Measurements from ENCODE around the gene RRH.
"Not testable (repeated sequence)": the region's sequence is repeated elsewhere in the genome, so short reads cannot be mapped to it uniquely, and the experiment has no call there.

RRH gene

DNA sequence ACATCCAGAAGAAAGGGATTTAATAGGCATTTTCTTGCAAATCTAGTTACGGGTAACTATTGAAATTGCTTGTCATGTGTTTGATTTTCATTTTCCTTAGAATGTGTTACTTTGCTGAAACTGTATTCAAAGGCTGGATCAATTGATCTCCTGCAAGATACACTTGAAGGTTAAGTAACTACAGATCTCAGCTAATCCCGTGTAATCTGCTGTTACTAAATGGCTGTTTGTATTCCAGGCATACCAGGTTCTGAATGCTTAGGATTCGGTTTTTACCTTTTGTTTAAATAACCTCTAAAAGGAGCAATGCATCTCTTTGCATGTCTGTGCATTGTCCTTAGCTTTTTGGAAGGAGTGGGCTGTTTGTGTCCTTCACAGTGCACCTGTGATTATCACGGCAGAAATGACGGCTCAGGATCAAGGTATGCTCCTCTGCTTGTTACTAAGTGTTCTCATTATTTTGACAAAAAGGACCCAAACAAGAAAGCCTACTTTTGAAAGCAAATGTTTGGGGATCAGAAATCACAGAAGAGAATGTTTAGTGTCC, 20.2 kb downstream of the RRH start, which contains the start of gene LRIT3:
Gene LRIT3, plus strand, starts transcription at position 212 of the 547 bp plus-strand sequence. Its CDS starts 95 bp downstream, at position 307.
- no peak for DNase-seq

DNA sequence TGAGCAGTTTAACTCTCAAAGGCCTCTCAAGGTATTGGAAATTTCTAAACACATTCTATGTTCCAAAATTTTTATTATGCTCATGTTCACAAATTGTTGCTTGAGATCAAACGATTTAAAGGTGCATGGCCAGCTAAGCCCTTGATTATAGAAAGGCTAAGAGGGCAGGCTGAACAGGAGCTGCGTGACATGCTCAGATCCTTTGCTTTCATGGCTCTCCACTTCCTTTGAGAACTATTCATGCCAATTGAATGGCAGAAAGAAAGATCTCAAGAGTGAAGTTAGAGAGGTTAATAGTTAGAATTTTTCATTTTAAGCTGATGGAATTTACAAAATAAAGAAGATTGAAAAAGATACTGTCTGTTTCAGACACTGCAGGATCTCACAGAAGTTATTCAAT, 20.7 kb downstream of the RRH start:
- DNase-seq, result no peak

DNA sequence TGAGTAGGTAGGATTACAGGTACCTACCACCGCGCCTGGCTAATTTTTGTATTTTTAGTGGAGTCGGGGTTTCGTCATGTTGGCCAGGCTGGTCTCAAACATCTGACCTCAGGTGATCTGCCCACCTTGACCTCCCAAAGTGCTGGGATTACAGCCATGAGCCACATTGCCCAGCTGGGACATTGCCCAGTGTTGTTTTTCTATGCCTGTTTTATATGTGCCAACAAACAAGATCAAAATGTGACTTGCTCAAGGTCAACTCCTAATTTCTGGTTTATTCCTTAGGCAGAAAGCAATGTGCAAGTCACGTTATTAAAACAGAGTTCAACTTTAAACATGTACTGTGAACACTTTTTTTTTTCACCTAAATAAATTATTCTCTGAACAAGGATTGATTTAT, 22.8 kb downstream of the RRH start:
- DNase-seq, result no peak

DNA sequence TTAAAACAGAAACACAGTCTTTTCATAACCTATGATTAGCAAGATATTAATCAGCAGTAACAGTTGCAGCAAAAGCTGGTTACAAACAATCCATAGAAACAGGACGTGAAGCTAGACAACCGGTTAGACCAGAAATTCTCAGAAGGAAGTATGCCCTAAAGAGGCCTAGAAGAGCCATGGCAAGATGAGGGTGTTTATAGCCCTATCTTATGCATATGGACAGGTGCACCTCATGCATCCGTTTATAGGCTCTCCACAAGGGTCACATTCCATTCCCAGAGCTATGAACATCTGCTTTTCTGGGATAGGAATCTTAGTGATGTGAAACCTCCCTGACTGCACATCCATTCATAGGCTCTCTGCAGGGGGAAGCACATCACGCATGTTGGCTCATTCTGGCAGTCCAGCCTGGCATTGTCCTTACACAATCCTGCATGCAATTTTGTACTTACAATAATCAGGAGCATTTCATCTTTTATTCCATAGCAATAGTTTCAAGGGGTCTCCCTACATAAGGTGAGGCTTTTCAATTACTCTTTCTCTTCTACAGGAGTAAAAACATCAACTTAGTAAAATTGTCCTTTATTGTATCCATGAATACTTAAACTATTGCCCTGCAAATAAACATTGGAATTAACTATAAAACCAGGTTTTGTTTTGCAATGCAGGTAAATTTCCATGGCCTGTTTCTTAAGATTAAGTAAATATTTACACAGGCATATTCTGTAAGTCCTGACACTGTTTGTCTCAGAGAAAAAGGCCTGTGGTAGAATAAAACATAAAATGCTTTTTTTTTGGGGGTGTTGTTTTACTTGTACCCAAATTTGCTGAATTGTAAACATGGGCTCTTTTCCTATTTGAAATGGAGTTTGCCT, 31.9 kb downstream of the RRH start:
- DNase-seq, result not testable (repeated sequence)

DNA sequence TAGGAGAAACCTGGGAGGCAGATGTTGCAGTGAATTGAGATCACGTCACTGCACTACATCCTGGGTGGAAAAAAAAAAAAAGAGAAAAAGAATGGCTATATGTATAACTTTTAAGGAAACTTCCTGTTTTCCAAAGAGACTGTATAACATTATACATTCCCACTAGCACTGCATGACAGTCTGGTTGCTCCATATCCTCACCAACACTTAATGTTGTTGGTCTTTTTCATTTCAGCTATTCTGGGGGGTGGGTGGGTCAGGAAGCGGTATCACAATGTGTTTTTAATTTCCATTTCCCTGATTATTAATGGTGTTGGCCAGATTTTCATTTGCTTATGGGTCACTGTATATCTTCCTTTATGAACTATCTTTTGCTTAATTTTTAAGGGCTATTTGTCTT, 33.5 kb downstream of the RRH start:
- no peak for DNase-seq

DNA sequence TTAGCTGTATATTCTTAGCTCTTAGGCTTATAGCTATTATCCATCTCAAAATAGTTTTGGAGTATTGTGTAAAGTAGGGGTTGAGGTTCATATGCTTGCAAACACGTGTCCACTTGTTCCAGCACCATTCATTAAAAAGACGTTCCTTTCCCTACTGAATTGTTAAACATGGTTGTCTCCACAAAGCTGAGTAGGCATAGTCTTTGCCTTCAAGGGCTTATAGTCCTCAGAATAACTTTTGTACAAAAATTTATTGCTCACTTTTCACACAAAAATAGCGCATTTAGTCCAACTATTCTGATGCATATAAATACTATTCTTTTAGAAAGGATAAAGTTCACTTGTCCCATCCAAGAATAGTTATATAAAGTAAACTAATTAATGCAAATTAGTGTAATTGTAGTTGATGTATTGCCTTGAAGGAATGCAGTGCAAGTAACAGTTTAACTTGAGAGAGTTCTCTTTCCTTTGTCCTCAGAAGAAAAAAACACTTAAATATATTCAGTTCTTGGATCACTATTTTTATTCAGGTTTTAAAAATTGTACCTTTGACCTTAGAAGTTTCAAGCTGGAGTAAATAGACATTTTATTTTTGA, 34.2 kb downstream of the RRH start:
- no peak for DNase-seq

DNA sequence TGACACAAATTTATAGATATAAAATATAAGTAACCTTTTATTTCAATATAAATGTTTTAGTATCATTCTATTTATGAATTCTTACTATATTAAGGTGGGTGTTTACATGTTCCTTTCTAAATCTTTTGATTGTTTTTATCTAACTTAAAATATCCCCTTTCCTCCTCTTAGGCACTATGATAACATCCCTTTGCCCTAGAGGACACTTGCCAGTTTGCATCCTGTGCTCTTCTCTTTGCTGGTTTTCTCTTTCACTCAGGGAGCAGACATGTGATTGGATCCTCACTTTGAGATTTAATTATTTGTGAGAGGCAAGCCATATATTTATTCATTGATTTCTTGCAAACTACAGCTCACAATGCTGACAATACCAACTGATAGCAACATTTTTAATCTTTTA, 36.4 kb downstream of the RRH start:
- no peak for DNase-seq

DNA sequence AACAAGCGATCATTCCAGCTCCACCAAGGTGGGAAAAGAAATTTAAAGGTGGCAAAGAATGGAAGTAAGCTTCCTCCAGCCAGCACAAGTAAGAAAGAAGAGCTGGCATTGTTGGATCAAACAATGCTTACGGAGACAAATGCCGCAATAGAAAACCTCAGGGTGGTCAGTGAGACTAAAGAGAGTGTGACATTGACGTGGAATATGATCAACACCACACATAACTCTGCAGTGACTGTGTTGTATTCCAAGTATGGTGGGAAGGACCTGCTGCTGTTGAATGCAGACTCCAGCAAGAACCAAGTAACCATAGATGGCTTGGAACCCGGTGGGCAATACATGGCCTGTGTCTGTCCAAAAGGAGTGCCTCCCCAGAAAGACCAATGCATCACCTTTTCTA, 42.3 kb downstream of the RRH start:
- DNase-seq, result no peak

DNA sequence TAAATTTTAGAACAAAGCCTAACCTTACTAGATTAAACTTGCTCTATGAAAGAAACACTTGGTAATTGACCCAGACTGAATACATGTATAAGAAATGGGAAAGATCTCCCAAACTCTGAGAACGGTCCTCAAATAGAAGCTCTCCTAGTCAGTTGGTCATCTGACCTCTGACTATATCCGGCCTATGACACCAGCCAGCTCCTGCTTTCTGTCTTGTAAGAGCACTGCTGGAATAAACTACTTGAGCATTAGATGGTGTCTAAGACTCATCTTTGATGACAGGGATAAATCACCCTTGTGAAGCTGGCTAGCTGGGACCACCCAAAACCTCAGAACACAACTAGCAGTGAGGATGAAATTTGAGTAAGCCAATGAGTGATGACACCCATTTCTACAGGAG, 44.3 kb downstream of the RRH start:
- DNase-seq, result no peak

DNA sequence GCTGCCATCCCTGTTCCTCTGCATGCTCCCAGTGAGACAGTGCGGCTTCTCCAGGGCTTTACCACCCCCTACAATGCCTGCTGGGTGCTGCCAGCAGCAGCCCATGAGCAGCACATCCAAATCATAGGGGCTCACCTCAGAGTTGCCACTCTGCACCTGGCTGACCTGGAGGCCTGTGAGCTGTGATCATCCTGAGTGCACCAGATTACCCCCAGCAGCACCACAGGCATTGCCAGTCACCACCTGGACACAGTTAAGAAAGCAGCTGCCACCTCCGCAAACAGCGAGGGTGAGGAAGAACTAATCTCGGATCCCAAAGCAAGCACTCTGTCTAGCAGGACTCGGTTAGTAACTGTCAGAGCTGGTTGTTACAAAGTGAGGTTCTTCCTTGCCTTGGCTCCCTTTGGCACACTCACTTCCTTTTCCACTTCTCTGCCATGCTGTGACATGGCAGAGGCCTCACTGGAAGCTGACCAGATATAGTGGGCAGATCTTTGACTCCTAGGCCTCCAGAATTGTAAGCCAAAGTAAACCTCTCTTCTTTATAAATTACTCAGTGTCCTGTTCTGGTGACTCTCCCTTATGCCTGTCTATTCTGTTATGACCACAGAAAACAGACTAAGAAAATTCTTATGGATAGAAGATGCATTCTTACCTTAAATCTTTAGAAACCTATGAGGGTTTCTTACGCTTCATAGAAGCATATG, 45.3 kb downstream of the RRH start:
- DNase-seq, result no peak

DNA sequence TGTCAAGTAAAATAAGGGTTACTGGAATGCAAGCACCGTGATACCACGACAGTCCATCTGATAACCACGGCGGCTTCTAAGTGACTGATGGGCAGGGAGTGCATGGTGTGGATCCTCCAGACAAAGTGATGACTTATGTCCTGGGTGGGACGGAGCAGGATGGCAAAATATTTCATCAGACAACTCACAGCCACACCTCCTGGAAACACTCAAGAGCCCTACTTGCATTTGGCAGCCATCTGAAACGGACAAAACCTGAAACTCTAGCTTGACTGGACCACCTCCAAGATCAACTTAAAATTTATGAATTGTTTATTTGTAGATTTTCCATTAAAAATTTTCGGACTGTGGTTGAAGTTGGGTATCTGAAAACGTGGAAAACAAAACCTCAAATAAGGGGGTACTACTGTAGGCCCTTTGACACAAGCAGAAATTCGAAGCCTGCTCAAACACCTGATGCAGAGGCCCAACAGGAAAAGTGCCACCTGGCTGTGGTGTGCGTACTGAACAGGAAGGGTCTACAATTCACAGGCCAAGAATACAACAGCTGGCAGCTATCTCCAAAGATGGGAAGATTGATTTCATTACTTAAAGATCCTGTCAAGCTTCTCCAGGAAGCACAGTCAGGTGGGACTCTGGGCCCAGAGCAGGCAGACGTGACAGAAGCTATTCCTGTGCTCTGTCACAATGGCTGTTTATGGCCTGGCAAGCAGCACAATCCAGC, 46.2 kb downstream of the RRH start:
- no peak for DNase-seq

DNA sequence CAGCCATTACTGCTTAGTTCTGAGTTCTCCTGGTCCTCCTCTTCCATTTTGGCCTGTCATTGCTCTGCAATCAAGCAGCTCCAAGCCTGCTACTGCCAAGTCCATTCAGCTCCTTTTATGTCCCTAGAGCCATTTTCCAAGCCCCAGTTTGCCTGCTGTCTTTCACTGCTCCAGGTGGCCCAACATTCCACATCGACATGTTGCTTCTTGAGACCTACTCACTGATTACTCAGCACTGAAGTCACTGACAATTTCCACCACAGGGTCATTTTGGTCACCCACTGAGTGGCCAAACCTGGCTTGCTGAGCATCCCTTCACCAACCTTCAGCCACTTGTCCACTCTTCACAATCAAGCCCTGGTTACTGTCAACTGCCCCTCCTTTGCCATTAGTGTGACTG, 47.3 kb downstream of the RRH start:
- DNase-seq, result no peak

DNA sequence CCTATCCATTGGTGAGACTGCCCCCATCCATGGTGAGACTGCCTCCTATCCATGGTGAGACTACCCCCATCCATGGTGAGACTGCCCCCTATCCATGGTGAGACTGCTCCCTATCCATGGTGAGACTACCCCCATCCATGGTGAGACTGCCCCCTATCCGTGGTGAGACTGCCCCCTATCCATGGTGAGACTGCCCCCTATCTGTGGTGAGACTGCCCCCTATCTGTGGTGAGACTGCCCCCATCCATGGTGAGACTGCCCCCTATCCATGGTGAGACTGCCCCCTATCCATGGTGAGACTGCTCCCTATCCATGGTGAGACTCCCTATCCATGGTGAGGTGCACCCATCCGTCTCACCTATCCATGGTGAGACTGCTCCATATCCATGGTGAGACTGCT, 47.8 kb downstream of the RRH start:
- not testable (repeated sequence) for DNase-seq

DNA sequence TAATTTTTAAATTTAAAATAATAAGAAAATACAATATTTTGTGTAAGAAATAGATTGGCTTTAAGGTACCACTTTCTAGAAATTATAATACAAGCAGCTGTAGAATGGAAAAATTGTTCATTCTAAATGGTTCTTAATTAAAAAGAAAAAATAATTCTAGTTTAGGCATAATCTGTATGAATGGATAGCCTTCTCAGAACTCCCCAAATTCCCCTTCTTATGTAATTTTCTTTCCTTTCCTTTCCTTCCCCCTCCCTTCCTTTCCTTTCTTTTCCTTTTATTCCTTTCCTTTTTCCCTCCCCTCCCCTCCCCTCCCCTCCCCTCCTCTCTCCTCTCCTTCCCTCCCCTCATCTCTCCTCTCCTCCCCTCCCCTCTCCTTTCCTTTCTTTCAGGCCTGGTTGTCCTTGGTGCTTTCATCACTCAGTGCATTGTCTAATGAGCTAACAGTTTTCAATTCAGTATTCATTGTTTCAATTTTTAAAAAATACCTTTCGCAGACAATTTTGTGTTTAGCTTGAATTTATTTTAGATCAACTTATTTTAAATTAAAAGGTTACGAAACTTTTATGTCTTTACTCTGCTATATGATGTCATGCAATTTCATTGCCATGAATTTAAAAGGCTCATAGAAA, 49.0 kb downstream of the RRH start:
- DNase-seq, result no peak

DNA sequence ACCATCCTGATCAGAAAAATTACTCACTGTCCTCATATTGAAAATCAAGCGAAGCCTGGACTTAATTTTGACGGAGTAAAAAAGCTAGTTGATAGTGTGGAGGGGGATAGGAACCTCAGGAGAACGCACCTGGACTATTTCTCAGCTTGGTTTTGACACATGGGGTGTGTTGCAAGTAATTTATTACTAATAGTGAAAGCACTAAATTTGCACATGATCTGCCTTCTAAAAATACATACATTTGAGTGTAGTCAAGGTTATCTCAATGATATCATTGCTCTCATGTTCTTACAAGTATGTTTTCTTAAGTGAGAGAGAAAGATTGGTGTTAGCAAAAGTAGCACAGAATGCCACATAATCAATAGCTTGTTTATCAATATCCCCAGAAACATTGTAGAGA, 49.6 kb downstream of the RRH start:
- no peak for DNase-seq

DNA sequence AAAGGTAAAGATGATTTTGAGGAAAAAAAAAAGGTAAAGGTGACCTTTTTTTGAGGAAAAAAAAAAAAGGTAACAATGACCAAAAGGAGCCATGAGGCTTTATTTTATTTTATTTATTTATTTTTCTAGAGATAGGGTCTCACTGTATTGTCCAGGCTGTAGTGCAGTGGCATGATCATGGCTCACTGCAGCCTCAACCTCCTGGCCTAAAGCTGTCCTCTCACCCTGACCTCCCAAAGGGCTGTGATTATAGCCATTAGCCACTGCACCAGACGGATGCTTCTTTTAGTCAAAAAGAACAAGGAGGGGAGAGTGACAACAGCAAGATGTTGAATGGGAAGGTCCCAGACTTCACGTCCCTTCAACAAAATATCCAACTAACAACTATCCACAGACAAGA, 50.6 kb downstream of the RRH start:
- no peak for DNase-seq

DNA sequence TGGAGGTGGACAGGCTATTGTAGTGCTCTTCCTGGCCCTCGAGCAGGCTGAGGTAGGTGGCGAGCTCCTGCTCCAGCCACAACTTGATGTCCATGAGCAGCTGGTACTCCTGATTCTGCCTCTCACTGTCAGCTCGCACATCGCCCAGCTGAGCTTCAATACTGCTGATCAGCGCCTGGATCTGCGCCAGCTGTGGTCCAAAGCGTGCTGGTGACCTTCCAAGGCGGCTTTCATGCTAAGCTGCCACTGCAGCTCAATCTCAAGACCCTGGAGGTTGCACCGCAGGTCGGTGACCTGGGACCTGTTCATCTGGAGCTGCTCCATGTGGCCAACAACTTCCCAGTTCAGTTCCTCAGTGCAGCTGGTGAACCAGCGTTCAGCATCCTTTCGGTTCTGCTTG, 51.3 kb downstream of the RRH start:
- no peak for DNase-seq

DNA sequence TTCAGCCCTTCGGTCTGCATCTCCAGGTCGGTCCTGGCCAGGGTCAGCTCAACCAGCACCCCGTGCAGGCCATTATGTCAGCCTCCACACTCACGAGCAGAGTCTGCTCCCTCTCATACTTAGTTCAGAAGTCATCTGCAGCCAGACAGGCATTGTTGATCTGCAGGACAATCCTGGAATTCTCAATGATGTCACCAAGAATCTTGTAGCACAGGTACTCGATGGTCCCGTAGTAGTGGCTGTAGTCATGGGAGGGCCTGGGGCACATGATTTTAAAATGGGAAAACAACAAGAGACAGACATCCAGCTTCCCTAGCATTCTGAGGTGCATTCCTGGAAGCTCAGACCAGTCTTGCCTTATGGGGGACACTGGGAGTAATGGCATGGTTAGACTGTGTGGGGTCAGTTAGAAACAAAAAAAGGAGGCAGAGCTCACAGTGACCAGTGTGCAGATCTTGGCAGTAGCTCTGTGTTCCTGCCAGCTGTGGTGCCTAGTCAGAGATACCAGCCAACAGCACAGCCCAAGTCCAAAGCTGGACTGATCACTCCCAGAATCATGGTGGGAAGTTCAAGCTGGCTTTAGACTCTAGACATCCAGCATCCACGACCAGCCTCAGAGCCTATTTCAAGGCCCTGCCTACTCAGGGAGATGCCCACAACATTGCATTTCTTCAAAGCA, 52.0 kb downstream of the RRH start:
- DNase-seq, result no peak

DNA sequence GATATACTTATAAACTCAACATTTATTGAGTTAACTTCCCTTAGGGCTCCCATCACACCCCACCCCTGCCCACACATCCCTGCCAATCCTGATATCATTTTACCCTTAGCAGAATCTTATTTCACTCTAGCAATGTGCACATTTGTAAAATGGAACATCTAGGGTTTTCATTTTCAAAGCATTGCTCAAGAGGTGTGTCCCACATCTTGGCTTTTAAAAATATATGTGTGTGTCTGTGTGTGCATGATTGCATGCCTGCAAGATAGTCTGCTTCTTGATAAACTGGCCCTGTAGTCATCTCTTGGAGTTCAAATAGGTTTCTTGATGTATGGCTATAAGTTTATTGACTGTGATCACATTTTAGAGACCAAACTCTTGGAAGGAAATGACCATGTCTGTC, 58.5 kb downstream of the RRH start:
- DNase-seq, result no peak

DNA sequence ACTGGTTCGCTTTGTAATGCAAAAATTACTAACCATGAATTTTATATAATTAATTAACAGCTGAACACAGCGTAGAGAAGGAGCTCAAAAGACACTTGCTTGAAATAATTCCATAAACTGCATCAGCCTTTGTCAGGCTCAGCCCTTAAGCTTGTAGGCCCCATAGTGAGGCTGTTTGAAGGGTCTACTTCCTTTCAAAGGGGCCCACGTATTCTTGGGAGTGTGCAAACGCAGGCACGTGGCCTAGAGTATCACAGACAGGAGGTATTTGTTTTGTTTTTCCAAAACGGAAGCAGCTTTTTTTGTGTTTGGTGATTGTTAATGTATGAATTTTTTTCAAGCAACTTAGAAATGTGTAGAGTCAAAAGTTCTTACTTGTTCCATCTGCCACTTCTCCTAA, 59.3 kb downstream of the RRH start:
- DNase-seq, result no peak

DNA sequence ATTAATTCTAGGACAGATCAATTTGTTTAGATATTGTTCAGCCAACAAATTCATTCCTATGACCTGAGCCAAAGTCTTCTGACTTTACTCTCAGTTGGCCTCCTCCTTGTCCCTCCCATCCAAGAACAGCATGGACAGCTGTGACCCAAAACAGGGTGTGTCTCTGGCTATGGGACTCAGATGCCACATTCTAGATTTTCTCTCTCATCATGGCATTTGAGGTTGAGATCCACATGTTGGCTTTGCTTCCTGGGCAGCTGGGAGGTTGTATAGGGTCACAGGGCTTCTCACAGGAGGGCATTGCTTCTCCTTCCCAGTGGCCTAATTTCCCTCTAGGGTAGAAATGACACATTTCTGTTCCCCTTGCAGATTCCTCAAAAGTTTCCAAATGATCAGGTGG, 62.3 kb downstream of the RRH start:
- DNase-seq, result no peak

Measured in activated CD4-positive, alpha-beta T cell treated with anti-CD3 and anti-CD28 coated beads for 1 hour (primary cell).